Measurements from ENCODE around the gene NBAS. TPM values are rescaled to one million over a fixed set of nuclear protein-coding genes. Genes with fewer than 3 reads are reported as not detected.

Gene NBAS
- polyA plus RNA-seq, 1 of the 3 experiments (the other 2 are of a cell fraction): 12.0 TPM

DNA sequence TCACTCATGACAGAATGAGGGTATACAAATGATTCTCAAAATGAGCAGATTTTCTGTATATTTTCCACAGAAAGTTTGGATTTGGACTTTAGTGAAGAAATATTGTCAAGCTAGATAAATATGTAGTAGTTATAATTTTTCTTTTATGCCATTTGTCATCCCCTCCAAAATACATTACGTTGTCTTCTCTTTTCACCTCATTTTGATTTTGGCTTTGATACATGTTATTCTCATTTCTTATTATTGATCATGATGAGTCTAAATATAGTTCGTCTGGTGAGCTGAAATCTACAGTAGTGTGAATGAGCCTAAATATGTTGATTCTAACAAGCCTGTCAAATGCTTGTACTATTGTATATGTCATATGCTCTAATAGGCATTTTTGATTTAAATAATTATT lies 42.8 kb upstream of the NBAS start:
- Histone ChIP-seq H3K4me2 (no peak overlapping the region), H2AFZ (ENCODE audit: low read depth) (no peak overlapping the region), H3K27me3 (ENCODE audit: insufficient read depth) (no peaks in the 10 kb centered on the region), H4K20me1 (ENCODE audit: insufficient read depth) (no peaks in the 10 kb centered on the region), H3K9me2 (no peaks in the 10 kb centered on the region), H3K9me3 (no peaks in the 10 kb centered on the region), H3F3A (replicated peaks; ENCODE audit: insufficient read depth) (peaks cover 4% of the 10 kb centered on the region), H3K27ac (ENCODE audit: low read depth in 2 of 2, low read length in 1 of 2) (no peak overlapping the region), H3K36me3 (replicated peaks in 1 of 2; ENCODE audit: control insufficient read depth in 1 of 2, insufficient read depth in 2 of 2, low read length in 1 of 2) (peaks cover 96 to 97% of the 10 kb centered on the region in 2 experiments), H3K9ac (no peak overlapping the region), H3K4me3 (ENCODE audit: low read depth in 2 of 2, low read length in 1 of 2) (no peak overlapping the region), H3K79me2 (ENCODE audit: insufficient read depth) (peaks cover 11% of the 10 kb centered on the region; the same call in 1 of the 2 replicates), H3K4me1 (ENCODE audit: control insufficient read depth in 1 of 2, insufficient read depth in 2 of 2, low read depth in 1 of 2, low read length in 1 of 2) (no peaks in the 10 kb centered on the region)
- CTCF ChIA-PET: interaction anchor here (0.7 to 0.9 kb wide), 2 partner anchors 18 to 906 kb away, joined by 3 read pairs; no protein-coding TSS in a partner anchor
- 93% methylated on average over 2 of the region's 2 CpGs for WGBS (ENCODE audit: low lambda C conversion rate)
- TF ChIP-seq CHD2 (IDR thresholded peaks at IDR 0.05; ENCODE audit: low read length, partially characterized antibody) (no peak), RCOR1 (IDR thresholded peaks at IDR 0.05; ENCODE audit: low read length) (no peak), MXI1 (IDR thresholded peaks at IDR 0.05; ENCODE audit: low read depth, low read length) (no peak), SIN3A (IDR thresholded peaks at IDR 0.05; ENCODE audit: borderline replicate concordance, low read depth, low read length) (no peak)
- no peak for DNase-seq
- POLR2A ChIA-PET: no interaction called here

DNA sequence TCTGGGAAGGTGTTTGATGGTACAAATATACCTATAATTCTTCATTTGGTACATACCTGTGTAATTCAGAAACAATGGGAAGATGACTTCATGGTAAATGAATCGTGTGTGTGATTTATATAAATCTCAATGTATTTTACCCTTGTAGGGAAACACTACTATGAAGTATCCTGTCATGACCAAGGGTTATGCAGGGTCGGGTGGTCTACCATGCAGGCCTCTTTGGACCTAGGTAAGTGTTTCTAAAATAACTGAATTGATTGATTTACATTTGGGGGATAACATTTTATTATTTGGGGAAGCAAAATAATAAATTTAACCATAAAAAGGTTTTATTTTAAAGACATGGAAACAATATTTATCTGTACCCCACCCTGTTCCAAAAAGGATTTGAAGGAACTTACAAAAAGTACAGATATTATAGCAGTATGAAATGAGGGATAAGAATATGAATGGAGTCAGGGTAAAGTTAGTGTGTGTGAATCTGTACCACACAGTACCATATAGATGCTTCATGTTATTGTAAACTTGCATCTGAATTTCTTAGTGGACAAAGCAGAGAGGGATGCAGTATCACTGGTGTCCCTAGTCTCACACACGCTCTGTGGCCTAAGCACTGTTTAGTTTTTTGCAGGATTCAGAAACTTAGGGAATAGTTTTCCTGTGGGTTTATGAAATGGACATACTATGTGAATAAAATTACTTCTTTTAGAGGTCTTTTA lies 42.1 kb upstream of the NBAS start:
- 88% methylated on average over 3 of the region's 3 CpGs for WGBS (ENCODE audit: low lambda C conversion rate)

DNA sequence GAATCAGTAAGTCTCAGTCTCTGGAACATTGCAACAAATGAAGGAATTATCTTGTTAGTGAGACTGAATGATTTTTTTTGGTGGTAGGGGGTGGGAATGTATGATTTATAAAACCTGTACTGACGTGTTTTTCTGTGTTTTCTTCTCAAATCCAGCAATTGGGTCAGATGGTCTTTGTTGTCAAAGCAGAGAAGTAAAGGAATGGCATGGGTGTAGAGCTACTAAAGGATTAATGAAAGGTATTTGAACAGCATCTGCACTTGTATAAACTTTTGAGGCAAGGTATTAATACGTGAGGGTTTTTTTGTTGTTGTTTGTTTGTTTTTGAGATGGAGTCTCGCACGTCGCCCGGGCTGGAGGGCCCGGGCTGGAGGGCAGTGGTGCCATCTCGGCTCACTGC lies 41.3 kb upstream of the NBAS start:
- Histone ChIP-seq H3K4me3 (ENCODE audit: low read depth in 2 of 2, low read length in 1 of 2) (no peak overlapping the region), H3K9me3 (no peaks in the 10 kb centered on the region), H3K9ac (no peak overlapping the region), H3K36me3 (replicated peaks in 1 of 2; ENCODE audit: control insufficient read depth in 1 of 2, insufficient read depth in 2 of 2, low read length in 1 of 2) (peaks cover 96 to 98% of the 10 kb centered on the region in 2 experiments), H3K27ac (ENCODE audit: low read depth in 2 of 2, low read length in 1 of 2) (no peak overlapping the region), H4K20me1 (ENCODE audit: insufficient read depth) (no peaks in the 10 kb centered on the region), H3K4me1 (ENCODE audit: control insufficient read depth in 1 of 2, insufficient read depth in 2 of 2, low read depth in 1 of 2, low read length in 1 of 2) (no peaks in the 10 kb centered on the region), H2AFZ (ENCODE audit: low read depth) (no peak overlapping the region), H3K79me2 (ENCODE audit: insufficient read depth) (peaks cover 11% of the 10 kb centered on the region; the same call in 1 of the 2 replicates), H3F3A (replicated peaks; ENCODE audit: insufficient read depth) (peaks cover 8% of the 10 kb centered on the region), H3K9me2 (no peaks in the 10 kb centered on the region), H3K27me3 (ENCODE audit: insufficient read depth) (no peaks in the 10 kb centered on the region), H3K4me2 (no peak overlapping the region)
- TF ChIP-seq RAD21 (IDR thresholded peaks at IDR 0.05; ENCODE audit: low read length): no peak
- no peak for TF ChIP-seq TAF1 (IDR thresholded peaks at IDR 0.05; ENCODE audit: borderline replicate concordance, low read depth, low read length)
- no peak for TF ChIP-seq FOXM1 (IDR thresholded peaks at IDR 0.05; ENCODE audit: low read depth)
- CTCF ChIA-PET: interaction anchor here (1.0 to 1.5 kb wide), 3 partner anchors 16 to 879 kb away, joined by 3 to 4 read pairs (median 3); no protein-coding TSS in a partner anchor
- no peak for DNase-seq
- 96% methylated on average over 8 of the region's 8 CpGs for WGBS (ENCODE audit: low lambda C conversion rate)
- POLR2A ChIA-PET: no interaction called here

More for the DNA sequence above, 42.1 kb upstream of the NBAS start:
- H3K4me3 ChIP-seq (ENCODE audit: low read depth in 2 of 2, low read length in 1 of 2): no peak overlapping the region
- H3K9me3 ChIP-seq: no peaks in the 10 kb centered on the region
- no peak overlapping the region for H2AFZ ChIP-seq (ENCODE audit: low read depth)
- TF ChIP-seq TAF1 (IDR thresholded peaks at IDR 0.05; ENCODE audit: borderline replicate concordance, low read depth, low read length) (no peak), ELF1 (IDR thresholded peaks at IDR 0.05) (no peak)
- TF ChIP-seq, protein P1, sequence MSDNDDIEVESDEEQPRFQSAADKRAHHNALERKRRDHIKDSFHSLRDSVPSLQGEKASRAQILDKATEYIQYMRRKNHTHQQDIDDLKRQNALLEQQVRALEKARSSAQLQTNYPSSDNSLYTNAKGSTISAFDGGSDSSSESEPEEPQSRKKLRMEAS (IDR thresholded peaks at IDR 0.05; ENCODE audit: low read depth): no peak
- DNase-seq: no peak
- H3K27me3 ChIP-seq (ENCODE audit: insufficient read depth): no peaks in the 10 kb centered on the region
- ChIA-PET POLR2A (no interaction called here), CTCF (interaction anchor here (1.0 to 1.5 kb wide), 2 partner anchors 17 to 878 kb away, joined by 3 read pairs; no protein-coding TSS in a partner anchor)
- H3K27ac ChIP-seq (ENCODE audit: low read depth in 2 of 2, low read length in 1 of 2): no peak overlapping the region
- H4K20me1 ChIP-seq (ENCODE audit: insufficient read depth): no peaks in the 10 kb centered on the region
- H3K9ac ChIP-seq: no peak overlapping the region
- H3K4me2 ChIP-seq: no peak overlapping the region
- H3K36me3 ChIP-seq (replicated peaks in 1 of 2; ENCODE audit: control insufficient read depth in 1 of 2, insufficient read depth in 2 of 2, low read length in 1 of 2): peaks cover 96 to 98% of the 10 kb centered on the region in 2 experiments
- H3K9me2 ChIP-seq: no peaks in the 10 kb centered on the region
- H3K79me2 ChIP-seq (ENCODE audit: insufficient read depth): peaks cover 11% of the 10 kb centered on the region; the same call in 1 of the 2 replicates
- peaks cover 4% of the 10 kb centered on the region for H3F3A ChIP-seq (replicated peaks; ENCODE audit: insufficient read depth)
- H3K4me1 ChIP-seq (ENCODE audit: control insufficient read depth in 1 of 2, insufficient read depth in 2 of 2, low read depth in 1 of 2, low read length in 1 of 2): no peaks in the 10 kb centered on the region

All from SK-N-SH (cell line).